ENCODE data around the gene AIRE. TPM values are rescaled to one million over a fixed set of nuclear protein-coding genes. Genes with fewer than 3 reads are reported as not detected.

Gene AIRE
- total RNA-seq, 4 donors from 2014 or later = not detected

- peaks cover 0 to 31% (median 0%) of the 10 kb centered on the region in 4 donors for H3K27me3 ChIP-seq
- no peak overlapping the region for H3K27ac ChIP-seq (replicated peaks in 1 of 4)
- intact Hi-C loops (cut with DNase I) = no loop called here
- TF ChIP-seq POLR2AphosphoS5 (IDR thresholded peaks at IDR 0.05) (no peak), POLR2A (IDR thresholded peaks at IDR 0.05; ENCODE audit: low read depth) (no peak), CTCF (IDR thresholded peaks at IDR 0.05) (no peak), EP300 (IDR thresholded peaks at IDR 0.05) (no peak)
- peaks cover 0 to under 1% (median 0%) of the 10 kb centered on the region in 4 donors for H3K9me3 ChIP-seq
- 69% methylated on average over 27 of the region's 29 CpGs for WGBS
- H3K36me3 ChIP-seq = no peaks in the 10 kb centered on the region
- DNase-seq (ENCODE audit: extremely low spot score) = no peak
- H3K4me3 ChIP-seq = no peak overlapping the region
- H3K4me1 ChIP-seq = no peaks in the 10 kb centered on the region
Observed at GRCh38 chr21:44253832-44254710, 31.6 kb upstream of the AIRE start.

GRCh38 chr21:44255511-44255981 lies 30.1 kb upstream of the AIRE start:
- Histone ChIP-seq H3K27ac (replicated peaks in 1 of 4) (no peak overlapping the region), H3K36me3 (no peaks in the 10 kb centered on the region), H3K4me3 (no peak overlapping the region), H3K4me1 (no peaks in the 10 kb centered on the region), H3K9me3 (peaks cover 0 to 9% (median 5%) of the 10 kb centered on the region in 4 donors), H3K27me3 (peaks cover 0 to 31% (median 0%) of the 10 kb centered on the region in 4 donors)
- intact Hi-C loops (cut with DNase I) = no loop called here
- DNase-seq (ENCODE audit: extremely low spot score) = no peak
- whole genome bisulfite sequencing = 83% methylated on average over 3 of the region's 11 CpGs
- TF ChIP-seq POLR2A (IDR thresholded peaks at IDR 0.05; ENCODE audit: low read depth) (no peak), EP300 (IDR thresholded peaks at IDR 0.05) (no peak), POLR2AphosphoS5 (IDR thresholded peaks at IDR 0.05) (no peak), CTCF (IDR thresholded peaks at IDR 0.05) (no peak)

- Histone ChIP-seq H3K4me1 (no peaks in the 10 kb centered on the region), H3K36me3 (no peaks in the 10 kb centered on the region), H3K27me3 (peaks cover 0 to 54% (median 0%) of the 10 kb centered on the region in 4 donors), H3K4me3 (no peak overlapping the region), H3K27ac (replicated peaks in 1 of 4) (no peak overlapping the region), H3K9me3 (peaks cover 0 to 9% (median 5%) of the 10 kb centered on the region in 4 donors)
- TF ChIP-seq EP300 (IDR thresholded peaks at IDR 0.05) (no peak), POLR2A (IDR thresholded peaks at IDR 0.05; ENCODE audit: low read depth) (no peak), CTCF (IDR thresholded peaks at IDR 0.05) (no peak), POLR2AphosphoS5 (IDR thresholded peaks at IDR 0.05) (no peak)
- peak; percentile 89 for DNase-seq (ENCODE audit: extremely low spot score)
- WGBS = 94% methylated on average over 17 of the region's 34 CpGs
- intact Hi-C loops (cut with DNase I) = no loop called here
Observed at GRCh38 chr21:44258056-44258725, 27.5 kb upstream of the AIRE start.

GRCh38 chr21:44259082-44259705 lies 26.5 kb upstream of the AIRE start:
- intact Hi-C loops (cut with DNase I) = no loop called here
- TF ChIP-seq POLR2AphosphoS5 (IDR thresholded peaks at IDR 0.05) (no peak), EP300 (IDR thresholded peaks at IDR 0.05) (no peak), CTCF (IDR thresholded peaks at IDR 0.05) (no peak), POLR2A (IDR thresholded peaks at IDR 0.05; ENCODE audit: low read depth) (no peak)
- H3K4me1 ChIP-seq = no peaks in the 10 kb centered on the region
- H3K4me3 ChIP-seq = no peak overlapping the region
- peak; percentile 77 for DNase-seq (ENCODE audit: extremely low spot score)
- H3K27ac ChIP-seq (replicated peaks in 1 of 4) = no peak overlapping the region
- H3K36me3 ChIP-seq = no peaks in the 10 kb centered on the region
- peaks cover 0 to 9% (median 5%) of the 10 kb centered on the region in 4 donors for H3K9me3 ChIP-seq
- 88% methylated on average over 12 of the region's 22 CpGs for WGBS
- H3K27me3 ChIP-seq = peaks cover 0 to 52% (median 0%) of the 10 kb centered on the region in 4 donors
